Activated CD8-positive, alpha-beta memory T cell treated with anti-CD3 and anti-CD28 coated beads for 1 hour (primary cell): ENCODE results near the gene CERS4.
"Not testable (repeated sequence)": the region's sequence is repeated elsewhere in the genome, so short reads cannot be mapped to it uniquely, and the experiment has no call there.

Experiments
- DNase-seq, 2 donors: peaks; one replicate each; pipeline ENCODE4 v3.0.0-alpha.2; 2020; ENCODE audit warnings: low read depth in 1 of 2; ENCODE audit errors: extremely low read depth in 1 of 2

Gene CERS4

GRCh38 chr19:8240274-8241229 is 31.4 kb downstream of the CERS4 start:
- DNase-seq, result peak; percentile 6 to 32

GRCh38 chr19:8241646-8242045 is 32.5 kb downstream of the CERS4 start:
- DNase-seq, result no peak

- DNase-seq, result no peak
Measured at GRCh38 chr19:8242211-8242821, 33.1 kb downstream of the CERS4 start.

GRCh38 chr19:8243146-8243545 is 34.0 kb downstream of the CERS4 start:
- no peak for DNase-seq

- DNase-seq, result no peak
Measured at GRCh38 chr19:8244442-8244841, 35.3 kb downstream of the CERS4 start.

- DNase-seq, result no peak
Measured at GRCh38 chr19:8245869-8246835, 37.0 kb downstream of the CERS4 start.

GRCh38 chr19:8247129-8247890 is 38.1 kb downstream of the CERS4 start:
- DNase-seq, result not testable (repeated sequence)

GRCh38 chr19:8248348-8249328 is 39.5 kb downstream of the CERS4 start:
- DNase-seq, result no peak

GRCh38 chr19:8250596-8250995 is 41.4 kb downstream of the CERS4 start:
- DNase-seq, result no peak

- no peak for DNase-seq
Measured at GRCh38 chr19:8251025-8251472, 41.9 kb downstream of the CERS4 start.

GRCh38 chr19:8252922-8253589 is 43.9 kb downstream of the CERS4 start:
- DNase-seq, result peak; percentile 54 to 79

- no peak for DNase-seq
Measured at GRCh38 chr19:8253678-8254077, 44.5 kb downstream of the CERS4 start.

GRCh38 chr19:8254286-8255001 is 45.3 kb downstream of the CERS4 start:
- no peak for DNase-seq

GRCh38 chr19:8255426-8256125 is 46.4 kb downstream of the CERS4 start:
- DNase-seq, result no peak

- no peak for DNase-seq
Measured at GRCh38 chr19:8256276-8257051, 47.3 kb downstream of the CERS4 start.

GRCh38 chr19:8257052-8257443 is 47.9 kb downstream of the CERS4 start:
- DNase-seq, result no peak
